HG03565 (cell line): ENCODE results near the gene ARPP21.
"Not testable (repeated sequence)": the region's sequence is repeated elsewhere in the genome, so short reads cannot be mapped to it uniquely, and the experiment has no call there.

Source experiments
- ATAC-seq: cut with Tn5 transposase; IDR thresholded peaks from one replicate; pipeline ENCODE4 v1.9.1; 2021; ENCODE audit warnings: mild to moderate bottlenecking, moderate library complexity; ENCODE audit not compliant: unreplicated experiment

The ARPP21 gene

GRCh38 chr3:35777065-35777464 is 137.7 kb downstream of the ARPP21 start:
- no peak for ATAC-seq

DNA sequence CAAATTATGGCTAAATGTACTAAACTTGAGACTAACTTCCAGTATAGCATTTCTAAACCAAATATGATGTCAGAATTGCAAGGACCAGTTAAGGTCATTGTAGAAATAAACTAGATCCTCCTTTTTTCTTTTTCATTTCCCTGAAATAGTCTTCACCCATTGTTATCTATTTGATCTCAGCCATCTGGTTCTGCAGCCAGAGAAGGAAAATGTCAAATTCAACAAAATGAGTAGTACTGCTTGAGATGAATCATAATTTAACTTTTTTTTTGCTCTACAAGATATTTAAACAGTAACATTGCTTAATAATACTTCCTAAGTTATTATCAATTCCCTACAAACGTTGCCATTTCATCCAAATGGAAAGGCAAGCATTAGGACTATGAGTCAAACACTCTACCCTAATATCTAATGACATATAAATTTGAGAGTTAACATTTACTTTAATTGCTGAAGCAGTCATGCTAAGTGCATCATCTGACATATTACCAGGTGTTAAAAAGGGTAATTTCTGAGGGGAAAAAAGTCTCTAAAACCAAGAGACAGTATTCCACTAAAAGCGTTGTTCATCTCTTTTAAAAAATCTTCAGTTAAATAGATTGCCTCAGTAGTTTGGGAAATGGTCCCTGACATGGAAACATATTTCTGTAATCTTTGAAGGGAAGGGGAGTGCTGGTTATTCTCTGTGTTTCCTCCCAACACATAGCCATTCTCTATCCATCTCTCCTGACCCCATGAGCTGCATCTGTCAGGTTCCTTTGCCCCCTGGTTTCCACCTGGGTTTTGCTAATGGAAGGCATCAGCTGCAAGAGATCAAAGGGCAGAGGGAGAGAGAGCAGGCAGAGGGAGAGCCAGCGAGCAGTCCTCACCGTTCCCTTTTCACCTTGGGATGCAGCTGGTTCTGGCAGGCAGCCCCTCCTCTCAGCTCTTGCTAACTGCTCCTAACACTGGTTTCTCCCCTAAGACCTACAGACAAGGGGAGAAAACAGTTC is 138.5 kb downstream of the ARPP21 start:
- ATAC-seq = no peak

DNA sequence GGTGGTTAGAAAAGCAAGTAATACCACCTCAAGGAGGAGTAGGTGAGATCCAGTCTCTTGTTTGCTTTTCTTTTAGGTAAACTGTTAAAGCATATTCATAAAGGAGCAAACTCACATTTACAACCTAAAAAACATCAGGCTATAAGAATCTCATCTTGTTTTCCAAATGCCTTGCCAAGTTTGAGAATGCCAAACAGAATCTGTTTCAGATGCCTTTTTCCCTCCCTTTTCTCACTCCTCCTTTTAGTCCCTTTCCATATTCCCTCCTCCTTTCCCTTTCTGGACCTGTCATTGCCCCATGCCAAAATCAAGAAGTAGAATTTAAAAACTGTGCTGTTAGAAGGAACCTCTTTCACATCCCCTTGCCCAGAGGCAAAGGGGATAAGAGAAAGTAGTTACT is 140.3 kb downstream of the ARPP21 start:
- no peak for ATAC-seq

DNA sequence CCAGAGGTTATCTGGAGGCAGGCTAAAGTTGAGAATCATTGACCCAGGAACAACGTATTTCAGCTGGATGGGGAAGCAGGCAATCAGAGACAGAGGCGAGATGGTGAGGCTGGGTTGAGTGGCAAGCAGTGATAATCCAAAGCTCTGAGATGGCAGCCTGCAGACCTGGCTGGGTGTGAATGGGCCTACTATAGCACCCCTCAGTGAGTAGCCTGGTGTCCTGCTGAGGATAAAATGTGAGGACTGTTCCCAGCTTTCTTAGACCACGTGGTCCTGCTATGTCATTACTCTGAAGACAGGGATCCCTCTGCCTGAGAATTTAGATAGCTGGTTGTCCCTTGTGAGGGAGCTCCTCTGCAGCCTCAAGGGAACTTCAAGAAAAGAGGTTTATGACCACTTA is 141.5 kb downstream of the ARPP21 start:
- no peak for ATAC-seq

DNA sequence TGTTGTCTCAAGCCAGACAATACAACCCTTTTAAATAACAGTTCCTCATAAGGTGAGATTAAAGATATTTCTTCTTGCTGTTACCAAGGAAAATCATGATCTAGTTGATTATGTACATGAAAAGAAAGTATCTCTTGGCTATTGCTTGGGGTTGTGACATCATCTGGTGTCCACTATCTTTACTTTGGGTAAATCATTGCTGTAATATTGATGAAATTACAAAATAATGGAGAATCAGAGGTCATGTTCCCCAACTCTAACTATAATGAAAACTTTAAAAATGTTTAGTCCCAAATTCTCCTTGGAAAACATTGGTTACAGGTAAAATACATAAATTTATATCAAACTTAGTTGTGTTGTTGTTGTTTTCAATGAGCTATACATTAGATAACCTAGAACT is 142.2 kb downstream of the ARPP21 start:
- no peak for ATAC-seq

GRCh38 chr3:35782355-35782754 is 143.0 kb downstream of the ARPP21 start:
- no peak for ATAC-seq

GRCh38 chr3:35784169-35784568 is 144.8 kb downstream of the ARPP21 start:
- no peak for ATAC-seq

DNA sequence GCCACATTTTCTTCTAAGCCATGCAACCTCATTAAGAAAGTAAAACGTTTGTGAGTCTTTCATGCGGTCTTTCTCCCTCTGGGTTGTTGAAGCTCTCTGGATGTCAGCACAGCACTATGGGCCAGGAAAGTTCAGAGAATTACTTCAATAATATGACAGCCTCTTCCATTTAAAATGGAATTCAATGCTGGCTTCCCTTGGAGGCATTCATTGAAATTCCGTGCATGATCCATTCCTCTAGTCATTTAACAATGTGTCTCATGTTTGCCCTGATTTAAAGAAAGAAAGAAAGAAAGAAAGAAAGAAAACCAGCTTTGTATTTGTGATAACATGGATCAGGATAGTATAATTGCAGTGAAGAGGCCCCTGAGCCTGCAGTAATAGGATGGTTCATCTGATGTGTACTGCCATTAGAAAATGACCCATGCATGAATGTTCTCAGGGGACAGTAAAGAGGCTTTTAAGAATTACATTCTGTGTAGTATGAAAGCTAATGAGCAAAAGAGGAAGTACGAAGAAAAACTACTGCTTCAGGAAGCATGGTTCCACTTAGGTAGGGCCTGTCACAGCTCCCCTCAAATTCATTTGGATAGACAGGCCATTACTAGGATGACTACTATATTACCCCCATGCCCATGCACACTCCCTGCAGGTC is 146.0 kb downstream of the ARPP21 start:
- no peak for ATAC-seq

- ATAC-seq = no peak
Observed at GRCh38 chr3:35787936-35788335, 148.6 kb downstream of the ARPP21 start.

GRCh38 chr3:35789042-35789831 is 149.9 kb downstream of the ARPP21 start:
- ATAC-seq = no peak

- no peak for ATAC-seq
Observed at GRCh38 chr3:35790764-35791163, 151.4 kb downstream of the ARPP21 start.

GRCh38 chr3:35793667-35794066 is 154.3 kb downstream of the ARPP21 start:
- no peak for ATAC-seq

DNA sequence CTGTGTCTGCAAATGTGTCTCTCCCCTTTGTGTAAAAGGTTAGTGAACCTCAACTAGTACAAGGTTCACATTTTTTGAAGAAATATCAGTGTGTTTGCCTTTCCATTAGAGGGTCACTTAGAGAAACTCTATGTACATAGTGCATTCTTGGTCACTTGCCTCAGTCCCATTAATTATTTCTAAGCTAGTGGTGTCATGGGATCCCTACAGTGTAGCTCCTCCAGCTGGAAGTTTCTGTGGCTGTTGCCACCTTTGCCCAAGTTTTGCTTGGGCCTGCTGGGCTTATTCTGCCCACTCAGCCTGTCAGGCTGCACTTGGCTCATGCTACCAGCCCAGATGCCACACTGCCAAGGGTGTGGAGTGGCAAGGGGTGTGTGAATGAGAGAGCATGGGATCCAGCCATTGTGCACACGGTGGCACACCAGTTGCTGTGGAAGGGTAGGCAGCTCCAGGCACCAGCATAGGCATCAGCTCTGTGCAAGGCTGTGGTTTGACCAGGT is 161.7 kb downstream of the ARPP21 start:
- ATAC-seq = no peak

- no peak for ATAC-seq
Observed at GRCh38 chr3:35814531-35814930, 175.2 kb downstream of the ARPP21 start.

DNA sequence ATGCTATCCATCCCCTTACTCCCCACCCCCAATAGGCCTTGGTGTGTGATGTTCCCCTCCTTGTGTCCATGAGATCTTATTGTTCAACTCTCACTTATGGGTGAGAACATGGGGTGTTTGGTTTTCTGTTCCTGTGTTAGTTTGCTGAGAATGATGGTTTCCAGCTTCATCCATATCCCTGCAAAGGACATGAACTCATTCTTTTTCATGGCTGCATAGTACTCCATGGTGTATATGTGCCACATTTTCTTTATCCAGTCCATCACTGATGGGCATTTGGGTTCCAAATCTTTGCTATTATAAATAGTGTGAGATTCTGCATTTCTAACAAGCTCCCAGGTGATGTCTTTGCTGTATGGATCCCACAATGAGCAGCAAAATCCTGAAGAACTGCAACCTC is 176.5 kb downstream of the ARPP21 start:
- ATAC-seq = not testable (repeated sequence)

- no peak for ATAC-seq
Observed at GRCh38 chr3:35817216-35817615, 177.9 kb downstream of the ARPP21 start.

GRCh38 chr3:35832140-35832571 is 192.8 kb downstream of the ARPP21 start:
- ATAC-seq = no peak
